ENCODE measurements around the gene MPLKIP. TPM values are rescaled to one million over a fixed set of nuclear protein-coding genes. Genes with fewer than 3 reads are reported as not detected.

MPLKIP gene
- polyA plus RNA-seq, 1 of the 3 experiments (the other 2 are of a cell fraction), result 48.4 TPM

DNA sequence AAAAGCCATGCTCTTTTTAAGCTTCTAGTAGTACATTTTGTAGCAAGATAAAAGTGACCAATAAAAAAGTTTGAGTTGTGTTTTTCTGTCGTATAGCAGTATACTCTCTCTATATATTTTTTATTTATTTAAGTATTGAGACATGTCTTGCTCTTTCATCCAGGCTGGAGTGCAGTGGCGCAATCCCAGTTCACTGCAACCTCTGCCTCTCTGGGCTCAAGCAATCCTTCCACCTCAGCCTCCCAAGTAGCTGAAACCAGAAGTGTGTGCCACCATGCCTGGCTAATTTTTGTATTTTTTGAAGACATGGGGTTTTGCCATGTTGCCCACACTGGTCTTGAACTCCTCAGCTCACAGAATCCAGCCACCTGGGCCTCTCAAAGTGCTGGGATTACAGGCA, 3.1 kb upstream of the MPLKIP start:
- H3K36me3 ChIP-seq (replicated peaks in 1 of 2; ENCODE audit: control insufficient read depth in 1 of 2, insufficient read depth in 2 of 2, low read length in 1 of 2), result peaks cover 3 to 5% of the 10 kb centered on the region in 2 experiments
- H4K20me1 ChIP-seq (ENCODE audit: insufficient read depth), result peaks cover 10% of the 10 kb centered on the region
- no peak overlapping the region for H2AFZ ChIP-seq (ENCODE audit: low read depth)
- 71% methylated on average over 2 of the region's 2 CpGs for WGBS (ENCODE audit: low lambda C conversion rate)
- POLR2A ChIA-PET, result no interaction called here
- H3K9me2 ChIP-seq, result no peaks in the 10 kb centered on the region
- no peak overlapping the region for H3K4me3 ChIP-seq (ENCODE audit: low read depth in 2 of 2, low read length in 1 of 2)
- H3F3A ChIP-seq (replicated peaks; ENCODE audit: insufficient read depth), result peaks cover 15% of the 10 kb centered on the region
- H3K9ac ChIP-seq, result no peak overlapping the region
- no peak for DNase-seq
- peaks cover under 1 to 7% of the 10 kb centered on the region in 2 experiments; a peak in 2 of 4 replicates for H3K4me1 ChIP-seq (ENCODE audit: control insufficient read depth in 1 of 2, insufficient read depth in 2 of 2, low read depth in 1 of 2, low read length in 1 of 2)
- peaks cover 19% of the 10 kb centered on the region for H3K79me2 ChIP-seq (ENCODE audit: insufficient read depth)
- H3K4me2 ChIP-seq, result no peak overlapping the region
- no peak overlapping the region for H3K27ac ChIP-seq (ENCODE audit: low read depth in 2 of 2, low read length in 1 of 2)
- TF ChIP-seq TCF12 (IDR thresholded peaks at IDR 0.05) (no peak), NRF1 (IDR thresholded peaks at IDR 0.05; ENCODE audit: low read depth, low read length) (no peak), FOXJ3 (CRISPR knock-in tag; IDR thresholded peaks at IDR 0.05) (no peak), FOSL2 (IDR thresholded peaks at IDR 0.05; ENCODE audit: borderline replicate concordance, low read depth) (no peak), ELF1 (IDR thresholded peaks at IDR 0.05) (no peak), USF2 (IDR thresholded peaks at IDR 0.05; ENCODE audit: borderline replicate concordance, low read depth, low read length) (no peak), RFX5 (IDR thresholded peaks at IDR 0.05; ENCODE audit: low read length) (no peak), SIN3A (IDR thresholded peaks at IDR 0.05; ENCODE audit: borderline replicate concordance, low read depth, low read length) (no peak), MXI1 (IDR thresholded peaks at IDR 0.05; ENCODE audit: low read depth, low read length) (no peak), MEF2A (IDR thresholded peaks at IDR 0.05; ENCODE audit: borderline replicate concordance, low read depth) (no peak), RCOR1 (IDR thresholded peaks at IDR 0.05; ENCODE audit: low read length) (no peak), NFIC (IDR thresholded peaks at IDR 0.05; ENCODE audit: borderline replicate concordance) (no peak), REST (IDR thresholded peaks at IDR 0.05; ENCODE audit: low read depth, low read length) (no peak), SMC3 (IDR thresholded peaks at IDR 0.05; ENCODE audit: low read depth, low read length) (no peak)
- TF ChIP-seq, protein P1, sequence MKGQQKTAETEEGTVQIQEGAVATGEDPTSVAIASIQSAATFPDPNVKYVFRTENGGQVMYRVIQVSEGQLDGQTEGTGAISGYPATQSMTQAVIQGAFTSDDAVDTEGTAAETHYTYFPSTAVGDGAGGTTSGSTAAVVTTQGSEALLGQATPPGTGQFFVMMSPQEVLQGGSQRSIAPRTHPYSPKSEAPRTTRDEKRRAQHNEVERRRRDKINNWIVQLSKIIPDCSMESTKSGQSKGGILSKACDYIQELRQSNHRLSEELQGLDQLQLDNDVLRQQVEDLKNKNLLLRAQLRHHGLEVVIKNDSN (IDR thresholded peaks at IDR 0.05; ENCODE audit: borderline replicate concordance, low read depth), result no peak
- TF ChIP-seq, protein P2, sequence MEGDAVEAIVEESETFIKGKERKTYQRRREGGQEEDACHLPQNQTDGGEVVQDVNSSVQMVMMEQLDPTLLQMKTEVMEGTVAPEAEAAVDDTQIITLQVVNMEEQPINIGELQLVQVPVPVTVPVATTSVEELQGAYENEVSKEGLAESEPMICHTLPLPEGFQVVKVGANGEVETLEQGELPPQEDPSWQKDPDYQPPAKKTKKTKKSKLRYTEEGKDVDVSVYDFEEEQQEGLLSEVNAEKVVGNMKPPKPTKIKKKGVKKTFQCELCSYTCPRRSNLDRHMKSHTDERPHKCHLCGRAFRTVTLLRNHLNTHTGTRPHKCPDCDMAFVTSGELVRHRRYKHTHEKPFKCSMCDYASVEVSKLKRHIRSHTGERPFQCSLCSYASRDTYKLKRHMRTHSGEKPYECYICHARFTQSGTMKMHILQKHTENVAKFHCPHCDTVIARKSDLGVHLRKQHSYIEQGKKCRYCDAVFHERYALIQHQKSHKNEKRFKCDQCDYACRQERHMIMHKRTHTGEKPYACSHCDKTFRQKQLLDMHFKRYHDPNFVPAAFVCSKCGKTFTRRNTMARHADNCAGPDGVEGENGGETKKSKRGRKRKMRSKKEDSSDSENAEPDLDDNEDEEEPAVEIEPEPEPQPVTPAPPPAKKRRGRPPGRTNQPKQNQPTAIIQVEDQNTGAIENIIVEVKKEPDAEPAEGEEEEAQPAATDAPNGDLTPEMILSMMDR (IDR thresholded peaks at IDR 0.05), result no peak
- no peaks in the 10 kb centered on the region for H3K27me3 ChIP-seq (ENCODE audit: insufficient read depth)
- CTCF ChIA-PET, result no interaction called here
- 0 out of 2 replicates have a peak, but pooled peaks cover 3% of the 10 kb centered on the region for H3K9me3 ChIP-seq
